Suprapubic skin (tissue), 4 donors: Measurements from ENCODE around the gene CYB561D2. TPM values are rescaled to one million over a fixed set of nuclear protein-coding genes. Genes with fewer than 3 reads are reported as not detected.

Experiments
- DNase-seq, 2 donors: peaks; one replicate each; pipeline ENCODE4 v3.0.0-alpha.2; 2019; ENCODE audit warnings: low spot score in 2 of 2
- H3K27ac ChIP-seq: fragments of 200-600 bp; sonication (generic); one replicate; pipeline ENCODE4 v1.5.1; 2019
- H3K27me3 ChIP-seq: fragments of 200-600 bp; sonication (generic); one replicate; pipeline ENCODE4 v1.5.1; 2019
- H3K36me3 ChIP-seq: fragments of 200-600 bp; sonication (generic); one replicate; pipeline ENCODE4 v1.5.1; 2019
- H3K4me1 ChIP-seq: fragments of 200-600 bp; sonication (generic); one replicate; pipeline ENCODE4 v1.5.1; 2019
- H3K4me3 ChIP-seq: fragments of 200-600 bp; sonication (generic); one replicate; pipeline ENCODE4 v1.5.1; 2019; ENCODE audit warnings: mild to moderate bottlenecking
- H3K9me3 ChIP-seq: fragments of 200-600 bp; sonication (generic); one replicate; pipeline ENCODE4 v1.5.1; 2019
- EP300 ChIP-seq: sonication (generic); formaldehyde crosslinking; IDR thresholded peaks from one replicate; pipeline ENCODE4 v1.6.1; 2017; ENCODE audit warnings: antibody characterized with exemption
- POLR2A ChIP-seq, 2 donors: fragments of 450-650 bp; IDR thresholded peaks; one replicate each; pipeline ENCODE4 v1.6.1; 2017; ENCODE audit warnings: antibody characterized with exemption in 2 of 2, mild to moderate bottlenecking in 2 of 2, moderate library complexity in 2 of 2
- POLR2AphosphoS5 ChIP-seq, 3 donors: sonication (generic); formaldehyde crosslinking; IDR thresholded peaks; one replicate each; pipeline ENCODE4 v1.6.1; 2017; ENCODE audit warnings: antibody characterized with exemption in 3 of 3
- WGBS: methylation state at CpG from one replicate; pipeline ENCODE4 v1.1.5; 2018; 5-methylcytosine and 5-hydroxymethylcytosine counted together
- total RNA-seq, 4 donors: library from RNA; depleted of rRNA; stranded (reverse); fragments of >200 nt; gene quantifications; one replicate each; pipeline ENCODE4 v1.1.0, GENCODE V29; 2016
- TF ChIP-seq, protein P1 (sequence below), 2 donors: fragments of 200-600 bp in 1 of 2; fragments of 450-650 bp in 1 of 2; sonication (generic) in 1 of 2; IDR thresholded peaks; one replicate each; pipeline ENCODE4 v1.5.1; 2016 to 2019; ENCODE audit warnings: antibody characterized with exemption in 2 of 2, mild to moderate bottlenecking in 1 of 2, moderate library complexity in 1 of 2

The CYB561D2 gene
- total RNA-seq, 4 donors from 2014 or later: 12.8 to 29.8 (median 17.9) TPM

DNA sequence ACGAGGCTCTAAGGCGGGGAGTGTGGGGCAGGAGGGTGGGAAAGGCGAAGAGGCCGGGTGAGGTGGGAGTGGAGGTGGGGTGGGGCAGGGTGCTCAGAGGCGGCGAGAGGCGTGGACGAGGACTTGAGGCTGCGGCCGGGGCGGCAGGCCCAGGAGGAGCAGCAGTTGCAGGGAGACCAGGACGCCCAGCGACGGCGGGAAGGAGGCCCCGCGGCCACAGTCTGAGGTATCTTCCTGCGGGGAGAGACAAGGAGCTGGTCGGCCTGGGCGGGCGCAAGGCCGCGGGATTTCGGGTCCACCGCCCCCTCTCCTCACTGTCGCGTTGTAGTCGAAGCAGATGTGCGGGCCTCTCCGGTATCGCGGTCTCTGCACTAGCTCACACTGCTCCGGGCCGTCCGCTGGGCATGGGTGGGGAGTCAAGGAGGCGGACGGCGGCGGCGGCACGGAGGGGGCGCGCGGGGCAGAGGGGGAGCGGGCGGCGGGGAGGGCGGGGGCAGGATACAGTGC is 14.0 kb downstream of the CYB561D2 start:
- no peak for DNase-seq
- no peak for TF ChIP-seq POLR2AphosphoS5 (IDR thresholded peaks at IDR 0.05)
- TF ChIP-seq POLR2A (IDR thresholded peaks at IDR 0.05): no peak
- TF ChIP-seq, protein P1, sequence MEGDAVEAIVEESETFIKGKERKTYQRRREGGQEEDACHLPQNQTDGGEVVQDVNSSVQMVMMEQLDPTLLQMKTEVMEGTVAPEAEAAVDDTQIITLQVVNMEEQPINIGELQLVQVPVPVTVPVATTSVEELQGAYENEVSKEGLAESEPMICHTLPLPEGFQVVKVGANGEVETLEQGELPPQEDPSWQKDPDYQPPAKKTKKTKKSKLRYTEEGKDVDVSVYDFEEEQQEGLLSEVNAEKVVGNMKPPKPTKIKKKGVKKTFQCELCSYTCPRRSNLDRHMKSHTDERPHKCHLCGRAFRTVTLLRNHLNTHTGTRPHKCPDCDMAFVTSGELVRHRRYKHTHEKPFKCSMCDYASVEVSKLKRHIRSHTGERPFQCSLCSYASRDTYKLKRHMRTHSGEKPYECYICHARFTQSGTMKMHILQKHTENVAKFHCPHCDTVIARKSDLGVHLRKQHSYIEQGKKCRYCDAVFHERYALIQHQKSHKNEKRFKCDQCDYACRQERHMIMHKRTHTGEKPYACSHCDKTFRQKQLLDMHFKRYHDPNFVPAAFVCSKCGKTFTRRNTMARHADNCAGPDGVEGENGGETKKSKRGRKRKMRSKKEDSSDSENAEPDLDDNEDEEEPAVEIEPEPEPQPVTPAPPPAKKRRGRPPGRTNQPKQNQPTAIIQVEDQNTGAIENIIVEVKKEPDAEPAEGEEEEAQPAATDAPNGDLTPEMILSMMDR (IDR thresholded peaks at IDR 0.05): no peak
- no peak for TF ChIP-seq EP300
- peaks cover 22% of the 10 kb centered on the region for H3K4me1 ChIP-seq
- H3K27me3 ChIP-seq: no peaks in the 10 kb centered on the region
- no peaks in the 10 kb centered on the region for H3K9me3 ChIP-seq
- whole genome bisulfite sequencing: 14% methylated on average over 23 of the region's 48 CpGs
- no peaks in the 10 kb centered on the region for H3K36me3 ChIP-seq
- H3K4me3 ChIP-seq: peak overlapping the region; percentile 72
- H3K27ac ChIP-seq: peak overlapping the region; percentile 24

GRCh38 chr3:50365080-50365841 is 14.6 kb downstream of the CYB561D2 start:
- peak overlapping the region; percentile 48 for H3K27ac ChIP-seq
- no peaks in the 10 kb centered on the region for H3K36me3 ChIP-seq
- no peak for TF ChIP-seq POLR2AphosphoS5 (IDR thresholded peaks at IDR 0.05)
- no peak for TF ChIP-seq POLR2A (IDR thresholded peaks at IDR 0.05)
- no peak for TF ChIP-seq EP300
- TF ChIP-seq, protein P1 (IDR thresholded peaks at IDR 0.05): no peak
- peak overlapping the region; percentile 72 for H3K4me3 ChIP-seq
- H3K9me3 ChIP-seq: no peaks in the 10 kb centered on the region
- H3K27me3 ChIP-seq: no peaks in the 10 kb centered on the region
- 12% methylated on average over 17 of the region's 53 CpGs for WGBS
- peak; percentile 92 to 93 for DNase-seq
- H3K4me1 ChIP-seq: peaks cover 20% of the 10 kb centered on the region

DNA sequence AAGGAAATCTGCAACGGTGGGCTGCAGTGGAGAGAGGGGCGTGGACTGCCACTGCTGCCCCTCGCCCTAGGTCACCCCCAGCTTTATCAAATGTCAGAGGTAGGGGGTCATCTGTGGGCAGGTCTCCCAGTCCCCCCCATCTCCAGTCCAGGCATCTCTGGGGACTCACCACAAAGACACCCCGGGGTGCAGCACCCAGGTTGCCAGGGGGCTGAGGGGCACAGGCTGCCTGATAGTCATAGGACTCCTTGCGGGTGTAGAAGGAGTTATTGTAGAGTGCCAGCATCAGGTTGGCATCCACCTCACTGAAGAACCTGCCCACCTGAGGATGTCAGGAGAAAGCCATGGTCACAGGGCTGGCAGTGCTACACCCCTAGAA is 15.2 kb downstream of the CYB561D2 start:
- DNase-seq: no peak
- Histone ChIP-seq H3K27me3 (no peaks in the 10 kb centered on the region), H3K4me3 (peak overlapping the region; percentile 72), H3K4me1 (peaks cover 23% of the 10 kb centered on the region), H3K27ac (no peak overlapping the region), H3K36me3 (no peaks in the 10 kb centered on the region), H3K9me3 (no peaks in the 10 kb centered on the region)
- TF ChIP-seq POLR2A (IDR thresholded peaks at IDR 0.05): no peak
- TF ChIP-seq POLR2AphosphoS5 (IDR thresholded peaks at IDR 0.05): no peak
- TF ChIP-seq EP300: no peak
- TF ChIP-seq, protein P1 (IDR thresholded peaks at IDR 0.05): no peak
- WGBS: 79% methylated on average over 5 of the region's 5 CpGs

GRCh38 chr3:50369012-50369670 is 18.5 kb downstream of the CYB561D2 start:
- WGBS: 65% methylated on average over 5 of the region's 9 CpGs
- no peaks in the 10 kb centered on the region for H3K9me3 ChIP-seq

More at GRCh38 chr3:50369012-50369670, 18.5 kb downstream of the CYB561D2 start:
- TF ChIP-seq POLR2AphosphoS5 (IDR thresholded peaks at IDR 0.05): no peak
- TF ChIP-seq POLR2A (IDR thresholded peaks at IDR 0.05): no peak
- TF ChIP-seq EP300: no peak
- TF ChIP-seq, protein P1 (IDR thresholded peaks at IDR 0.05): no peak
- Histone ChIP-seq H3K27me3 (peaks cover 4% of the 10 kb centered on the region), H3K27ac (no peak overlapping the region), H3K4me3 (no peak overlapping the region), H3K36me3 (no peaks in the 10 kb centered on the region), H3K4me1 (peaks cover 27% of the 10 kb centered on the region)
- no peak for DNase-seq
